Fibroblast of villous mesenchyme (primary cell): ENCODE measurements around the gene INAVA. TPM values are rescaled to one million over a fixed set of nuclear protein-coding genes. Genes with fewer than 3 reads are reported as not detected.

Experiments
- DNase-seq: peaks from one replicate; pipeline ENCODE4 v3.0.0-alpha.2; 2010; ENCODE audit warnings: low read depth
- H3K4me3 ChIP-seq: 2 replicates; pipeline ENCODE4 v1.5.1; 2011; ENCODE audit warnings: low read depth, mild to moderate bottlenecking, low read length
- CTCF ChIP-seq: IDR thresholded peaks from 2 replicates; pipeline ENCODE4 v1.5.1; 2012; ENCODE audit warnings: low read depth, mild to moderate bottlenecking, low read length; ENCODE audit not compliant: insufficient read depth
- total RNA-seq: library from RNA; depleted of rRNA; stranded (reverse); fragments of >200 nt; gene quantifications from 2 replicates; pipeline ENCODE4 v1.2.3, GENCODE V29; 2012

INAVA gene
- total RNA-seq, 1 donor = not detected

DNA sequence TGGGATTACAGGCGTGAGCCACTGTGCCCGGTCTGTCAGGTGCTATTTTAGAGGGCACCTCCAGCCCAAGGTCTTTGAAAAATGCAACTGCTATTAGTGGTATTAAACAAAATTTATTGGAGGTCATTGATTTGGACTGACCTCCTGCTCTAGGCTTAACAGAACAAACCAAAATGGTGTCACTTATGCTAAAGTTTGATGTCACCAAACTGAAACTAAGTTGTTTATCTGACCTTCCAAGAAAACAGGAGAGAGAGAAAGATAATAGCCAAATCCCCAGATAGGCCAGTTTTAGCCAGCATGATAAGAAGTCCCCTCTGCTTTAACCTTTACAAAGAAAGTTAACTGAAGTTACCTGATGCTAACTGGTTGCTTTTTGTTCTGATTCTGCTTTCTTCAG lies 8.1 kb upstream of the INAVA start:
- no peak overlapping the region for H3K4me3 ChIP-seq
- no peak for DNase-seq
- TF ChIP-seq CTCF = no peak

GRCh38 chr1:200887036-200887435 lies 7.7 kb upstream of the INAVA start:
- DNase-seq = no peak
- no peak overlapping the region for H3K4me3 ChIP-seq
- no peak for TF ChIP-seq CTCF

- H3K4me3 ChIP-seq = no peak overlapping the region
- no peak for TF ChIP-seq CTCF
- DNase-seq = no peak
Observed at GRCh38 chr1:200887772-200888348, 6.8 kb upstream of the INAVA start.

DNA sequence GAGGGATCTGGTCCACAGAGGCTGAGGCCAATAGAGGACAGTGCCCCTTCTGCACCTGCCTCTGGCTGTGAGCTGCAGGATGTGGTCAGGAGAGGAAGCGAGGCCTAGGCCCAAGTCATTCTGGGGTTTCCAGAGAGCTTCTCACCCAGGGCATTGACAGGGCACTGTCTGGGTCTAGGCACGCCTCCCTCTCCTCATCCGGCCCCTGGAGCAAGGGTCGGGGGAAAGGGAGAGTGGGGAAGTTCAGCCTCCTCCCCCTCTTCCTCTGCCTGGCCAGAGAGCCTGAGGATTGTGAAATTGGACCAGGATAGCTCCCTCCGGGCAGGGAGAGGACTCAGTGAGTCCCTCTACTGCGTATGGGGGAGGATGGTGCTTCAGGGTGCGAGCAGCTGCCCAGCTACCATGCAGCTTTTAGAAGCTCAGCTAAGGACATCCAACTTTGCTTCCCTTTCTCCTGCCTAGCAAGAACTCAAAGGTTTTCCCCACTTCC lies 6.3 kb upstream of the INAVA start:
- DNase-seq = no peak
- TF ChIP-seq CTCF = no peak
- no peak overlapping the region for H3K4me3 ChIP-seq

GRCh38 chr1:200889571-200889970 lies 5.1 kb upstream of the INAVA start:
- no peak overlapping the region for H3K4me3 ChIP-seq
- no peak for TF ChIP-seq CTCF
- DNase-seq = no peak

GRCh38 chr1:200890027-200890426 lies 4.7 kb upstream of the INAVA start:
- no peak for TF ChIP-seq CTCF
- DNase-seq = no peak
- no peak overlapping the region for H3K4me3 ChIP-seq
